PC-9 (cell line): ENCODE measurements around the gene CCDC78. TPM values are rescaled to one million over a fixed set of nuclear protein-coding genes. Genes with fewer than 3 reads are reported as not detected.

ENCODE experiments used
- BruUV-seq: library from RNA; stranded (reverse); fragments of 400-500 nt; replicated peaks from 2 replicates; lab custom pipeline; 2021; lab: Mats Ljungman, UMichigan
- CTCF ChIA-PET: fragments of 300-600 bp; sonication (Branson Sonifier 250); formaldehyde crosslinking; loops from one replicate; lab custom pipeline; 2022; ENCODE audit warnings: antibody characterized with exemption; lab: Charles Lee
- POLR2A ChIA-PET: fragments of 300-600 bp; sonication (Branson Sonifier 250); formaldehyde crosslinking; loops from one replicate; lab custom pipeline; 2022; ENCODE audit warnings: antibody characterized with exemption; ENCODE audit not compliant: unreplicated experiment; lab: Charles Lee
- DNase-seq, 2 experiments: peaks; one replicate each; pipeline versions ENCODE4 v3.0.0 to v3.0.0-alpha.2; 2015 to 2022; ENCODE audit warnings: mixed read lengths in 1 of 2
- H2AFZ ChIP-seq: fragments of 200-600 bp; sonication (generic); 2 replicates; pipeline ENCODE4 v1.8.1; 2017; ENCODE audit warnings: antibody characterized with exemption
- H3F3A ChIP-seq: fragments of 200-600 bp; sonication (generic); 2 replicates; pipeline ENCODE4 v1.8.1; 2017; ENCODE audit warnings: antibody characterized with exemption, mild to moderate bottlenecking, low read depth; ENCODE audit not compliant: insufficient read depth
- H3K27ac ChIP-seq: fragments of 200-600 bp; sonication (generic); 2 replicates; pipeline ENCODE4 v1.6.1; 2016; ENCODE audit warnings: mixed run types
- H3K27me3 ChIP-seq: fragments of 200-600 bp; sonication (generic); 2 replicates; pipeline ENCODE4 v1.6.1; 2016; ENCODE audit warnings: low read depth, mixed run types; ENCODE audit not compliant: insufficient read depth
- H3K36me3 ChIP-seq: fragments of 200-600 bp; sonication (generic); 2 replicates; pipeline ENCODE4 v1.6.1; 2016; ENCODE audit warnings: low read depth, mixed run types
- H3K4me1 ChIP-seq: fragments of 200-600 bp; sonication (generic); replicated peaks from 2 replicates; pipeline ENCODE4 v1.6.1; 2016; ENCODE audit warnings: mixed run types; ENCODE audit not compliant: insufficient read depth
- H3K4me2 ChIP-seq: fragments of 200-600 bp; sonication (generic); 2 replicates; pipeline ENCODE4 v1.6.1; 2017; ENCODE audit warnings: mixed run types
- H3K4me3 ChIP-seq: fragments of 200-600 bp; sonication (generic); 2 replicates; pipeline ENCODE4 v1.6.1; 2016; ENCODE audit warnings: mixed run types
- H3K79me2 ChIP-seq: fragments of 200-600 bp; sonication (generic); 2 replicates; pipeline ENCODE4 v1.6.1; 2017; ENCODE audit warnings: low read depth, mixed run types
- H3K9me2 ChIP-seq: fragments of 200-600 bp; sonication (generic); 2 replicates; pipeline ENCODE4 v1.8.1; 2017; ENCODE audit warnings: mild to moderate bottlenecking; ENCODE audit not compliant: insufficient read depth
- H3K9me3 ChIP-seq: fragments of 200-600 bp; sonication (generic); 2 replicates; pipeline ENCODE4 v1.8.1; 2016; ENCODE audit warnings: low read depth; ENCODE audit not compliant: insufficient read depth
- H4K20me1 ChIP-seq: fragments of 200-600 bp; sonication (generic); 2 replicates; pipeline ENCODE4 v1.8.1; 2017; ENCODE audit not compliant: insufficient read depth
- EZH2 ChIP-seq: fragments of 200-600 bp; sonication (generic); IDR thresholded peaks from 2 replicates; pipeline ENCODE4 v1.8.0; 2017; ENCODE audit warnings: antibody characterized with exemption, low read depth
- intact Hi-C: fragments of 100-400 bp; cut with micrococcal nuclease; formaldehyde crosslinking; loops from one replicate; pipeline ENCODE4 v1.10.0; 2022; ENCODE audit not compliant: unreplicated experiment
- total RNA-seq: library from RNA; stranded (reverse); gene quantifications from 2 replicates; pipeline ENCODE4 v1.2.3, GENCODE V29; 2021
- TF ChIP-seq, protein P1 (sequence below): fragments of 200-600 bp; sonication (generic); conservative IDR thresholded peaks from 2 replicates; pipeline ENCODE4 v1.6.1; 2017; ENCODE audit warnings: mixed run types, antibody characterized with exemption, mild to moderate bottlenecking, moderate library complexity

The CCDC78 gene
- total RNA-seq, 1 experiment from 2014 or later: 4.2 TPM

DNA sequence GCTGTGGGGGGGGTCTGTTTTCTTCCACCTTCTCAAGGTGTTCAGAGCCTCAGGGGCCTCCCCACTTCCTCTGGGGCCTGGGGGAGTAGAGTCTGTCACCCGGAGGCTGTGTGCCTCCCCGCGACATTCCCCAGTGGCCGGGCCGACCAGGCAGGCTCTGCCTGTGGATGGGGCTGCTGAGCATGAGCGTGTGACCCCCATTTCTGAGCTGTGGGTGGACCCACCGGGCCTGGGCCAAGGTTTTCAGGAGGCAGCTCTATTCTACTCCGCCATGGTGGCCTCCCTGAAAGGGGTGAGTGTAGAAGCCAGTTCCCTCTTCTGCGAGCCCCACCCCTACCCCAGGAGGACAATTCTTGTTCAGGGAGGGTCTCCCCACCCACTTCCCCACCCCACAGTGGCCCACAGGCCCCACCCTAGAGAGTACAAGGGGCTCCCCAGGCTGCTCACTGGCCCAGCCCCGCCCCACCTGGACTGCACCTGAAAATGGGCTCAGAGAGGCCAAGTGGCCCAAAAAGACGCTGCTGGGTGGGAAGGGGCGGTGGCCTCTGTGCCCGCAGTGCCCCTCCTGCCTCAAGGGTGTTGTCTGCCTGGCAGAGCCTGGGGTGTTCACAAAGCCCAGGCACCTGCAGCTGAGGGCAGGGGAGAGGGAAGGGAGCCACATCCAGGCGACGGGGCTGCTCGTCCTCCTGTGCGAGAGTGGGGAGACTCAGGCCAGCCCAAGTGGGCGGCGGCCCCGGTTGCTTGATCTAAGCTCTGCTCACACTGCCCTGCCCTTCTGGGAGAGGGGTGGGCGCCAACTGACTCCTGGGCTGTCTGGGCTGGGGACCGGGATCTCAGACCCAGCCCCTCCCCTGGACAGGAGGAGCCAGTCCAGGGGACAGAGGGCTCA is 35.6 kb upstream of the CCDC78 start:
- Histone ChIP-seq H3K79me2 (no peaks in the 10 kb centered on the region), H3K9me3 (no peaks in the 10 kb centered on the region), H3K4me2 (no peak overlapping the region), H3K27ac (no peak overlapping the region), H3F3A (peaks cover 4% of the 10 kb centered on the region; the same call in 1 of the 2 replicates), H2AFZ (no peak overlapping the region), H3K36me3 (no peaks in the 10 kb centered on the region), H3K27me3 (no peaks in the 10 kb centered on the region), H4K20me1 (no peaks in the 10 kb centered on the region), H3K4me3 (no peak overlapping the region), H3K4me1 (peaks cover 16% of the 10 kb centered on the region), H3K9me2 (no peaks in the 10 kb centered on the region)
- ChIA-PET POLR2A (interaction anchor here (0.6 to 1.7 kb wide), 7 partner anchors 21 to 41 kb away, joined by 3 to 41 read pairs (median 6); partner anchors contain the start of genes ANTKMT, CHTF18, HAGHL and RPUSD1), CTCF (interaction anchor here (0.5 to 2.1 kb wide), 6 partner anchors 21 to 49 kb away, joined by 3 to 7 read pairs (median 3); partner anchors contain the start of genes CHTF18, CIAO3 and RPUSD1)
- intact Hi-C loops: loop anchor here (2.0 kb wide), 2 partner anchors 15 to 21 kb away; partner anchors contain the start of gene CIAO3
- BruUV-seq: no TSS peak
- DNase-seq: peak in 1 of 2 experiments; percentile 64
- TF ChIP-seq, protein P1, sequence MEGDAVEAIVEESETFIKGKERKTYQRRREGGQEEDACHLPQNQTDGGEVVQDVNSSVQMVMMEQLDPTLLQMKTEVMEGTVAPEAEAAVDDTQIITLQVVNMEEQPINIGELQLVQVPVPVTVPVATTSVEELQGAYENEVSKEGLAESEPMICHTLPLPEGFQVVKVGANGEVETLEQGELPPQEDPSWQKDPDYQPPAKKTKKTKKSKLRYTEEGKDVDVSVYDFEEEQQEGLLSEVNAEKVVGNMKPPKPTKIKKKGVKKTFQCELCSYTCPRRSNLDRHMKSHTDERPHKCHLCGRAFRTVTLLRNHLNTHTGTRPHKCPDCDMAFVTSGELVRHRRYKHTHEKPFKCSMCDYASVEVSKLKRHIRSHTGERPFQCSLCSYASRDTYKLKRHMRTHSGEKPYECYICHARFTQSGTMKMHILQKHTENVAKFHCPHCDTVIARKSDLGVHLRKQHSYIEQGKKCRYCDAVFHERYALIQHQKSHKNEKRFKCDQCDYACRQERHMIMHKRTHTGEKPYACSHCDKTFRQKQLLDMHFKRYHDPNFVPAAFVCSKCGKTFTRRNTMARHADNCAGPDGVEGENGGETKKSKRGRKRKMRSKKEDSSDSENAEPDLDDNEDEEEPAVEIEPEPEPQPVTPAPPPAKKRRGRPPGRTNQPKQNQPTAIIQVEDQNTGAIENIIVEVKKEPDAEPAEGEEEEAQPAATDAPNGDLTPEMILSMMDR: no peak
- TF ChIP-seq EZH2: no peak

DNA sequence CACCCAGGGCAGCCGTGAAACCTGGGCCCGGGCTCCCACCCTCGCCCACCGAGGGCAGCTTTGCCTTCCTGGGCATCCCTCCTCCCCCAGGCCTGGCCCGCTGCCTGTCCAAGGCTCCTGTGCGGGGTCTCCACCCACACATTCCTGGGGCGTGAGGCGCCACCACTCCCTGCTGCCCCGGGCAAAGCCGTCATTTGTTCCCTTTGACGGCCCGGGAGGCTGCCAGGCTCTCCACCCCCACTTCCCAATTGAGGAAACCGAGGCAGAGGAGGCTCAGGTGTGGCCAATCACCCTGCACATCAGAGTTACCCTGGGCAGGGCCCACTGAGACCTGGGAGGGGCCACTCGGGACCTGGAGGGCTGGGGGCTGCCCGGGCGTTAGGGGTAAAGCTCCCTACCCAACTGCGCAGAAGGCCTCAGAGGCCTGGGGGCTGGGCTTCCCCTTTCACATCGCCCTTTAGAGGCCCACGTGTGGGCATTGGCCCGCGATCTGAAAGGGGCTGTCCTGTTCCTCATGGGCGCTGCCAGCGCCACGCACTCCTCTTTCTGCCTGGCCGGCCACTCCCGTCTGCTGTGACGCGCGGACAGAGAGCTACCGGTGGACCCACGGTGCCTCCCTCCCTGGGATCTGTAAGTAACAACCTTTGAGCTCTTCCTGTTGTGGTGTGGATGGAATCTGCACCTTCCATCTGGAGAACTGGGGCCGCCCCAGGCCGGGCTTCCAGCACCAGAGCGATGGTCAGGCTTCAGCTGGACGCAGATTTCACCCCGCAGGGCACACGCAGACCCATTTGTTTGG is 34.5 kb upstream of the CCDC78 start, which contains the start of gene MSLN:
Gene MSLN (plus strand): TSS at position 190 of the 799 bp plus-strand sequence. CDS start 1,947 bp downstream, outside the sequence.
- H3K79me2 ChIP-seq: no peaks in the 10 kb centered on the region
- no peaks in the 10 kb centered on the region for H3K9me2 ChIP-seq
- BruUV-seq: TSS peak; percentile 83
- H3K9me3 ChIP-seq: no peaks in the 10 kb centered on the region
- no peaks in the 10 kb centered on the region for H3K27me3 ChIP-seq
- POLR2A ChIA-PET: interaction anchor here (0.5 to 1.7 kb wide), 14 partner anchors 9 to 167 kb away, joined by 3 to 41 read pairs (median 4); partner anchors contain the start of genes ANTKMT, CHTF18 and RPUSD1
- intact Hi-C loops: loop anchor here (2.0 kb wide), 2 partner anchors 16 to 20 kb away; partner anchors contain the start of gene CIAO3
- peak within 1 kb of the TSS; percentile 51 for H3K4me2 ChIP-seq
- no peaks in the 10 kb centered on the region for H3K36me3 ChIP-seq
- CTCF ChIA-PET: interaction anchor here (0.5 to 2.1 kb wide), 5 partner anchors 20 to 48 kb away, joined by 3 to 7 read pairs (median 3); partner anchors contain the start of genes CHTF18, CIAO3 and RPUSD1
- TF ChIP-seq, protein P1: no peak
- TF ChIP-seq EZH2: no peak
- peaks cover 2% of the 10 kb centered on the region; the same call in 1 of the 2 replicates for H3F3A ChIP-seq
- no peak within 1 kb of the TSS for H3K27ac ChIP-seq
- H4K20me1 ChIP-seq: no peaks in the 10 kb centered on the region
- H3K4me1 ChIP-seq: peaks cover 16% of the 10 kb centered on the region
- DNase-seq: peak; percentile 51 to 92
- H2AFZ ChIP-seq: no peak within 1 kb of the TSS
- no peak within 1 kb of the TSS for H3K4me3 ChIP-seq
